Stimulated activated CD8-positive, alpha-beta memory T cell treated with anti-CD3 and anti-CD28 coated beads, Interleukin-12 subunit alpha, Interleukin-12 subunit beta, amount 100 ng/mL, for 1 hour (primary cell): ENCODE measurements around the gene DYSF.

Experiments
- DNase-seq: peaks from one replicate; pipeline ENCODE4 v3.0.0-alpha.2; 2020; ENCODE audit warnings: low read depth

The DYSF gene

DNA sequence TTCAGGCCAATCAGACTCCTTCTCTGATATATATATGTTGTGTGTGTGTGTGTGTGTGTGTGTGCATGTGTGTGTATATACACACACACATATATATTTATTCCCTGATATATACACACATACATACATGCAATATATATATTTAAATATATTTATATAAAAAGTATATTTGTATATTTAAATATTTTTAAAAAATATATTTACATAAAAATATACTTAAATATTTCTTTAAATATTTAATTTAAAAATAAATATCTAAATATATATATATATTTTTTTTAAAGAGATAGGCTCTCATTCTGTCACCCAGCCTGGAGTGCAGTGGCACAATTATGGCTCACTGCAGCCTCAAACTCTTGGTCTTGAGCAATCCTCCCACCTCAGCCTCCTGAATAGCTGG lies 281.3 kb downstream of the DYSF start:
- DNase-seq = no peak

DNA sequence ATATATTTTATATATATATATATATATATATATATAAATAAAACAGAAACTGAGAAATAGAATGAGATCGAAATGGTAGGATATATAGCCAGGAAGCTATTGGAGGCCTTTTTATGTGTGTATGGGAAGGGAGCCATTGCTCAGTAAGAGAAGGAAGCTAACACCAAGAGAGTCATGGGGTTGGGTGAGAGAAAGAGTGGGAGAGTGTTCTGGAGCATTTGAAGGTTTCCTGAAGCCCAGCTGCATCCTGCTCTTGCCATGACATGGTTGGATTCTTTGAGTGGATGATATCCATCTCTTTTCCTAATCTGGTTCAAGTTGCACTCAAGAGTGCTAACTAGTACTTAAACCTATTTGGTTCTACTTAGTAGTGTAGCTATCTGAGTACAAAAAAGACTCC lies 282.3 kb downstream of the DYSF start:
- no peak for DNase-seq
